Measurements from ENCODE around the gene PALM. TPM values are rescaled to one million over a fixed set of nuclear protein-coding genes. Genes with fewer than 3 reads are reported as not detected.

PALM gene
- total RNA-seq, 4 donors from 2014 or later, result 7.5 to 33.8 (median 21.6) TPM

DNA sequence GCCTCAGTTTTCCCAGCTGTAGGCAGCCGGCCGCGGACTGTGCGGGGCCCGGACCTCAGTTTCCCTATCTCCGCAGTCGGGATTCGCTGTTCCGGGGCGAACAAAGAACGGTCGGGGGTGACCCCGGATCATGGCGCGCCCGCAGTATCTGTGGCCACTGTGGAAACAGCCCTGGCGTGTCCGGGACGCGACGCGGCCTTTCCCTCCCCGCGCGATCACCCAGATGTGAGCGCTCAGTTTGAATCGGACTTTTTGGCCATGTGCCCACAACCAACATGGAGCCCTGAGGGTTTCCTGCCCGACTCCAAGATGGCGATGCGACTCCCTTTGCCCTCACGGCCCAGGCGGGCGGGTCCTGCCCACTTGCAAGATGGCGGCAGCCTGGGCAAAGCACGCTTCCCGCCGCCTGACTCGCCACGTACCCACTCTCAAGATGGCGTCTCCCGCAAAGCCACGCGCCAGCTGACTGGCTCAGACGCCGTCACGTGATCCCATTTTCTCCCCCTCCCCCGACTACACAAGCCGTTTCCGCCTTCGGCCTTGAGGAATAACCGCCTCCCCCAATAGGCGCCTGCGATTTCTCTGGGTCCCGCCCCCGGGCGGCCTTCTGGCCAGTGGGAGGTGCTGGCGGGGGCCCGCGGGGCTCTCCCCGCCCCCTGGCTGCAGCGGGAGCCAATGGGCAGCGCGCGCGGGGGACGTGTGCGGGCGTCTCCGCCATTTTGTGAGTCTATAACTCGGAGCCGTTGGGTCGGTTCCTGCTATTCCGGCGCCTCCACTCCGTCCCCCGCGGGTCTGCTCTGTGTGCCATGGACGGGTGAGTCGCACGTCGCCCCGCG lies 88.2 kb downstream of the PALM start, which contains the start of gene PTBP1:
PTBP1 (plus strand) TSS at position 761 of the 836 bp plus-strand sequence; CDS start at position 807, 46 bp downstream.
- TF ChIP-seq POLR2A (IDR thresholded peaks at IDR 0.05), result peak; percentile 55 to 74
- TF ChIP-seq, protein P1, sequence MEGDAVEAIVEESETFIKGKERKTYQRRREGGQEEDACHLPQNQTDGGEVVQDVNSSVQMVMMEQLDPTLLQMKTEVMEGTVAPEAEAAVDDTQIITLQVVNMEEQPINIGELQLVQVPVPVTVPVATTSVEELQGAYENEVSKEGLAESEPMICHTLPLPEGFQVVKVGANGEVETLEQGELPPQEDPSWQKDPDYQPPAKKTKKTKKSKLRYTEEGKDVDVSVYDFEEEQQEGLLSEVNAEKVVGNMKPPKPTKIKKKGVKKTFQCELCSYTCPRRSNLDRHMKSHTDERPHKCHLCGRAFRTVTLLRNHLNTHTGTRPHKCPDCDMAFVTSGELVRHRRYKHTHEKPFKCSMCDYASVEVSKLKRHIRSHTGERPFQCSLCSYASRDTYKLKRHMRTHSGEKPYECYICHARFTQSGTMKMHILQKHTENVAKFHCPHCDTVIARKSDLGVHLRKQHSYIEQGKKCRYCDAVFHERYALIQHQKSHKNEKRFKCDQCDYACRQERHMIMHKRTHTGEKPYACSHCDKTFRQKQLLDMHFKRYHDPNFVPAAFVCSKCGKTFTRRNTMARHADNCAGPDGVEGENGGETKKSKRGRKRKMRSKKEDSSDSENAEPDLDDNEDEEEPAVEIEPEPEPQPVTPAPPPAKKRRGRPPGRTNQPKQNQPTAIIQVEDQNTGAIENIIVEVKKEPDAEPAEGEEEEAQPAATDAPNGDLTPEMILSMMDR (IDR thresholded peaks at IDR 0.05), result peak in 2 of 6 experiments; percentile 14 to 17
- Histone ChIP-seq H3K4me1 (peaks cover 10 to 47% (median 38%) of the 10 kb centered on the region in 4 donors), H3K4me3 (peak within 1 kb of the TSS; percentile 85 to 100 (median 92)), H3K9me3 (peaks cover 0 to 3% (median 0%) of the 10 kb centered on the region in 4 donors), H3K27ac (peak within 1 kb of the TSS; percentile 99 to 100 (median 100)), H3K27me3 (no peaks in the 10 kb centered on the region), H3K36me3 (peaks cover 0 to 20% (median 0%) of the 10 kb centered on the region in 3 donors)
- DNase-seq, result peak; percentile 99 to 100 (median 99)

Other genes starting within 250 kb of the PALM start
- 10 to 100 TPM in 3 of 4 donors, 1 to 10 TPM in 1; 9.5 to 33.0 (median 18.3) TPM for gene SHC2, start 247.9 kb upstream of the PALM start, total RNA-seq
- 10 to 100 TPM in 1 of 4 donors, 1 to 10 TPM in 3; 1.4 to 25.6 (median 5.1) TPM for gene MADCAM1, start 212.4 kb upstream of the PALM start, total RNA-seq
- gene TPGS1, start 201.4 kb upstream of the PALM start, total RNA-seq, result 10 to 100 TPM; 11.6 to 35.7 (median 24.2) TPM
- 10 to 100 TPM; 65.6 to 91.1 (median 75.2) TPM for gene CDC34, start 177.2 kb upstream of the PALM start, total RNA-seq
- gene GZMM, start 164.9 kb upstream of the PALM start, total RNA-seq, result 1 to 10 TPM in 2 of 4 donors, not detected in 2; 2.8 to 4.0 TPM
- 100 to 1,000 TPM; 149 to 501 (median 469) TPM for gene BSG, start 136.3 kb upstream of the PALM start, total RNA-seq
- not detected for gene HCN2, start 119.1 kb upstream of the PALM start, total RNA-seq
- gene POLRMT, start 75.4 kb upstream of the PALM start, total RNA-seq, result 100 to 1,000 TPM in 1 of 4 donors, 10 to 100 TPM in 3; 33.8 to 119 (median 70.5) TPM
- not detected for gene FGF22, start 69.1 kb upstream of the PALM start, total RNA-seq
- 100 to 1,000 TPM in 3 of 4 donors, 10 to 100 TPM in 1; 83.3 to 119 (median 115) TPM for gene RNF126, start 45.7 kb upstream of the PALM start, total RNA-seq
- 10 to 100 TPM; 13.8 to 94.9 (median 34.9) TPM for gene FSTL3, start 32.5 kb upstream of the PALM start, total RNA-seq
- not detected for gene PRSS57, start 13.5 kb upstream of the PALM start, total RNA-seq
- 100 to 1,000 TPM; 116 to 828 (median 637) TPM for gene MISP, start 42.2 kb downstream of the PALM start, total RNA-seq
- 100 to 1,000 TPM; 173 to 436 (median 229) TPM for gene PTBP1, start 88.5 kb downstream of the PALM start, total RNA-seq
- gene PLPPR3, start 113.0 kb downstream of the PALM start, total RNA-seq, result not detected
- gene AZU1, start 118.9 kb downstream of the PALM start, total RNA-seq, result not detected
- gene PRTN3, start 132.1 kb downstream of the PALM start, total RNA-seq, result not detected
- not detected for gene ELANE, start 143.4 kb downstream of the PALM start, total RNA-seq
- gene CFD, start 150.7 kb downstream of the PALM start, total RNA-seq, result 100 to 1,000 TPM; 140 to 403 (median 303) TPM
- 10 to 100 TPM; 60.2 to 83.6 (median 65.3) TPM for gene MED16, start 184.3 kb downstream of the PALM start, total RNA-seq
- gene RNU6-9, start 184.5 kb downstream of the PALM start, total RNA-seq, result not detected
- gene R3HDM4, start 204.3 kb downstream of the PALM start, total RNA-seq, result 10 to 100 TPM; 20.8 to 43.5 (median 34.8) TPM
- gene KISS1R, start 208.4 kb downstream of the PALM start, total RNA-seq, result not detected
- gene ARID3A, start 217.1 kb downstream of the PALM start, total RNA-seq, result 10 to 100 TPM in 1 of 4 donors, 1 to 10 TPM in 3; 2.8 to 11.0 (median 4.9) TPM